ENCODE data around the gene TMX1.

TMX1 gene

GRCh38 chr14:51246032-51246431, 6.0 kb downstream of the TMX1 start:
- peaks cover 11% of the 10 kb centered on the region; the same call in 1 of the 2 replicates for H4K20me1 ChIP-seq (ENCODE audit: low read depth, low read length)
- no peaks in the 10 kb centered on the region for H3K27me3 ChIP-seq (ENCODE audit: low read length)
- H3K4me2 ChIP-seq (ENCODE audit: low read depth, low read length, poor library complexity, severe bottlenecking), result no peak overlapping the region
- H3K9me2 ChIP-seq (replicated peaks; ENCODE audit: insufficient read depth, low read length), result no peaks in the 10 kb centered on the region
- peaks cover 67% of the 10 kb centered on the region for H3K79me2 ChIP-seq (ENCODE audit: insufficient read depth, low read length)
- H3K9me3 ChIP-seq (ENCODE audit: insufficient read depth, low read length), result no peaks in the 10 kb centered on the region
- no peak overlapping the region for H3K27ac ChIP-seq (ENCODE audit: low read depth, low read length)
- H3K9ac ChIP-seq (ENCODE audit: low read length), result no peak overlapping the region
- no peak for TF ChIP-seq EZH2phosphoT487 (conservative IDR thresholded peaks at IDR 0.05; ENCODE audit: low read length)
- H3K36me3 ChIP-seq (ENCODE audit: low read length), result peaks cover 53% of the 10 kb centered on the region
- H3F3A ChIP-seq (ENCODE audit: insufficient read depth), result no peaks in the 10 kb centered on the region; the same call in 1 of the 2 replicates
- no peak overlapping the region for H3K4me3 ChIP-seq (ENCODE audit: insufficient read depth, low read length, poor library complexity, severe bottlenecking)
- no peak overlapping the region for H2AFZ ChIP-seq (ENCODE audit: low read depth, low read length, severe bottlenecking)

GRCh38 chr14:51248016-51248987, 8.3 kb downstream of the TMX1 start:
- peaks cover 45% of the 10 kb centered on the region for H3K79me2 ChIP-seq (ENCODE audit: insufficient read depth, low read length)
- no peak overlapping the region for H3K4me2 ChIP-seq (ENCODE audit: low read depth, low read length, poor library complexity, severe bottlenecking)
- no peaks in the 10 kb centered on the region for H3K9me3 ChIP-seq (ENCODE audit: insufficient read depth, low read length)
- peak overlapping the region; percentile 32; the same call in 1 of the 2 replicates for H3K27ac ChIP-seq (ENCODE audit: low read depth, low read length)
- no peaks in the 10 kb centered on the region; the same call in 1 of the 2 replicates for H3F3A ChIP-seq (ENCODE audit: insufficient read depth)
- H4K20me1 ChIP-seq (ENCODE audit: low read depth, low read length), result peaks cover 8% of the 10 kb centered on the region; the same call in 1 of the 2 replicates
- H3K36me3 ChIP-seq (ENCODE audit: low read length), result peaks cover 75% of the 10 kb centered on the region
- H2AFZ ChIP-seq (ENCODE audit: low read depth, low read length, severe bottlenecking), result no peak overlapping the region
- no peaks in the 10 kb centered on the region for H3K9me2 ChIP-seq (replicated peaks; ENCODE audit: insufficient read depth, low read length)
- no peak overlapping the region for H3K4me3 ChIP-seq (ENCODE audit: insufficient read depth, low read length, poor library complexity, severe bottlenecking)
- TF ChIP-seq CTCF (IDR thresholded peaks at IDR 0.05; ENCODE audit: insufficient read depth, low read length, poor library complexity, severe bottlenecking) (no peak), EZH2phosphoT487 (conservative IDR thresholded peaks at IDR 0.05; ENCODE audit: low read length) (no peak)
- H3K9ac ChIP-seq (ENCODE audit: low read length), result no peak overlapping the region
- H3K27me3 ChIP-seq (ENCODE audit: low read length), result no peaks in the 10 kb centered on the region

- H3K36me3 ChIP-seq (ENCODE audit: low read length), result peaks cover 80% of the 10 kb centered on the region
- no peak overlapping the region for H2AFZ ChIP-seq (ENCODE audit: low read depth, low read length, severe bottlenecking)
- no peaks in the 10 kb centered on the region for H3K9me2 ChIP-seq (replicated peaks; ENCODE audit: insufficient read depth, low read length)
- H3K27me3 ChIP-seq (ENCODE audit: low read length), result no peaks in the 10 kb centered on the region
- H3K79me2 ChIP-seq (ENCODE audit: insufficient read depth, low read length), result peaks cover 14% of the 10 kb centered on the region
- H3K4me2 ChIP-seq (ENCODE audit: low read depth, low read length, poor library complexity, severe bottlenecking), result no peak overlapping the region
- no peak overlapping the region for H3K9ac ChIP-seq (ENCODE audit: low read length)
- H3K27ac ChIP-seq (ENCODE audit: low read depth, low read length), result no peak overlapping the region
- H3F3A ChIP-seq (ENCODE audit: insufficient read depth), result no peaks in the 10 kb centered on the region; the same call in none of the 2 replicates
- TF ChIP-seq EZH2phosphoT487 (conservative IDR thresholded peaks at IDR 0.05; ENCODE audit: low read length) (no peak), CTCF (IDR thresholded peaks at IDR 0.05; ENCODE audit: insufficient read depth, low read length, poor library complexity, severe bottlenecking) (no peak)
- no peaks in the 10 kb centered on the region for H4K20me1 ChIP-seq (ENCODE audit: low read depth, low read length)
- no peaks in the 10 kb centered on the region for H3K9me3 ChIP-seq (ENCODE audit: insufficient read depth, low read length)
- no peak overlapping the region for H3K4me3 ChIP-seq (ENCODE audit: insufficient read depth, low read length, poor library complexity, severe bottlenecking)
Measured at GRCh38 chr14:51251486-51251885, 11.4 kb downstream of the TMX1 start.

- no peak overlapping the region for H3K4me2 ChIP-seq (ENCODE audit: low read depth, low read length, poor library complexity, severe bottlenecking)
- H3K27ac ChIP-seq (ENCODE audit: low read depth, low read length), result no peak overlapping the region
- H2AFZ ChIP-seq (ENCODE audit: low read depth, low read length, severe bottlenecking), result no peak overlapping the region
- TF ChIP-seq EZH2phosphoT487 (conservative IDR thresholded peaks at IDR 0.05; ENCODE audit: low read length) (no peak), CTCF (IDR thresholded peaks at IDR 0.05; ENCODE audit: insufficient read depth, low read length, poor library complexity, severe bottlenecking) (no peak)
- no peaks in the 10 kb centered on the region for H4K20me1 ChIP-seq (ENCODE audit: low read depth, low read length)
- H3K79me2 ChIP-seq (ENCODE audit: insufficient read depth, low read length), result no peaks in the 10 kb centered on the region
- no peak overlapping the region for H3K9ac ChIP-seq (ENCODE audit: low read length)
- no peaks in the 10 kb centered on the region; the same call in none of the 2 replicates for H3F3A ChIP-seq (ENCODE audit: insufficient read depth)
- H3K9me3 ChIP-seq (ENCODE audit: insufficient read depth, low read length), result no peaks in the 10 kb centered on the region
- no peaks in the 10 kb centered on the region for H3K9me2 ChIP-seq (replicated peaks; ENCODE audit: insufficient read depth, low read length)
- H3K4me3 ChIP-seq (ENCODE audit: insufficient read depth, low read length, poor library complexity, severe bottlenecking), result no peak overlapping the region
- peaks cover 88% of the 10 kb centered on the region for H3K36me3 ChIP-seq (ENCODE audit: low read length)
- H3K27me3 ChIP-seq (ENCODE audit: low read length), result no peaks in the 10 kb centered on the region
Measured at GRCh38 chr14:51253880-51254279, 13.8 kb downstream of the TMX1 start.
